ENCODE measurements around the gene MS4A4A. TPM values are rescaled to one million over a fixed set of nuclear protein-coding genes. Genes with fewer than 3 reads are reported as not detected.

Gene MS4A4A
- total and polyA plus RNA-seq, 2 of the 4 experiments (the other 2 are of a cell fraction) = not detected

DNA sequence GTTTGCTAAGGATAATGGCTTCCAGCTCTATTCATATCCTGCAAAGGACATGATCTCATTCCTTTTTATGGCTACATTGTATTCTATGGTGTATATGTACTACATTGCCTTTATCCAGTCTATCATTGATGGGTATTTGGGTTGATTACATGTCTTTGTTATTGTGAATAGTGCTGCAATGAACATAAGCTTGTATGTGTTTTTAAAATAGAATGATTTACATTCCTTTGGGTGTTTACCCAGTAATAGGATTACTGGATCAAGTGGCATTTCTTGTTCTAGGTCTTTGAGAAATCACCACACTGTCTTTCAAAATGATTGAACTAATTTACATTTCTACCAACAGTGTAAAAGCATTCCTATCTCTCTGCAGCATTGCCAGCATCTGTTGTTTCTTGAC lies 40.6 kb downstream of the MS4A4A start:
- Histone ChIP-seq H2BK15ac (ENCODE audit: low read depth, low read length) (no peak overlapping the region), H3K9me3 (ENCODE audit: control insufficient read depth, insufficient read depth, low read length) (peaks cover 14% of the 10 kb centered on the region), H2AFZ (replicated peaks; ENCODE audit: low read length, poor library complexity) (no peak overlapping the region), H2BK5ac (ENCODE audit: low read depth, low read length, poor library complexity, severe bottlenecking) (no peak overlapping the region), H3K18ac (ENCODE audit: low read depth, low read length) (no peak overlapping the region), H3K56ac (ENCODE audit: extremely low read depth, insufficient read depth, low read length) (no peak overlapping the region), H2BK120ac (ENCODE audit: low read depth, low read length) (no peak overlapping the region), H3K4me1 (ENCODE audit: control insufficient read depth, insufficient read depth, low read length) (no peaks in the 10 kb centered on the region), H4K5ac (ENCODE audit: low read depth, low read length) (no peak overlapping the region), H4K8ac (ENCODE audit: low read depth in 2 of 2, low read length in 2 of 2) (no peak overlapping the region), H3K4me3 (ENCODE audit: insufficient read depth, low read depth, low read length) (no peak overlapping the region), H3K27me3 (ENCODE audit: control insufficient read depth, insufficient read depth, low read length) (no peaks in the 10 kb centered on the region), H3K27ac (ENCODE audit: insufficient read depth, low read length) (no peak overlapping the region), H2BK20ac (ENCODE audit: low read depth, low read length) (no peak overlapping the region), H3K4me2 (ENCODE audit: low read depth, low read length) (no peak overlapping the region), H4K20me1 (ENCODE audit: insufficient read depth, low read length) (no peaks in the 10 kb centered on the region), H3K36me3 (ENCODE audit: control insufficient read depth, insufficient read depth, low read length) (no peaks in the 10 kb centered on the region), H2AK9ac (replicated peaks; ENCODE audit: low read depth, low read length, poor library complexity) (no peak overlapping the region), H3K23ac (ENCODE audit: low read depth, low read length) (no peak overlapping the region), H3K14ac (replicated peaks; ENCODE audit: low read depth, low read length) (no peak overlapping the region), H3K9me1 (ENCODE audit: insufficient read depth, low read length) (no peaks in the 10 kb centered on the region), H3K79me1 (ENCODE audit: low read depth in 1 of 2, low read length in 2 of 2) (no peaks in the 10 kb centered on the region), H3K4ac (ENCODE audit: low read depth, low read length) (no peak overlapping the region), H2AK5ac (ENCODE audit: low read depth, low read length) (no peak overlapping the region), H4K91ac (ENCODE audit: insufficient read depth, low read depth, low read length) (no peak overlapping the region), H3K9ac (ENCODE audit: low read depth, low read length) (no peak overlapping the region)
- intact Hi-C loops (cut with micrococcal nuclease) (no loop called here), dilution Hi-C loops (cut with HindIII; ENCODE audit: low sequenced_read_pairs, unreplicated experiment) (no loop called here), in situ Hi-C loops (cut with MboI; ENCODE audit: low sequenced_read_pairs) (loop anchor here (10.0 kb wide), 1 partner anchor 46 kb away; no protein-coding TSS in a partner anchor)
- no peak for ATAC-seq (ENCODE audit: low read depth)
- POLR2A ChIA-PET (ENCODE audit: unreplicated experiment) = no interaction called here
- no peak for DNase-seq
- no TSS peak for BruUV-seq (replicated peaks)
- CTCF ChIA-PET = no interaction called here
- TF ChIP-seq NFE2L2 (IDR thresholded peaks at IDR 0.05; ENCODE audit: low read depth, low read length) (no peak), RFX5 (IDR thresholded peaks at IDR 0.05; ENCODE audit: low read depth, low read length) (no peak), MAZ (IDR thresholded peaks at IDR 0.05; ENCODE audit: borderline replicate concordance, low read depth, low read length) (no peak), FOS (IDR thresholded peaks at IDR 0.05; ENCODE audit: low read depth, low read length) (no peak), CHD1 (IDR thresholded peaks at IDR 0.05; ENCODE audit: low read depth, low read length) (no peak)
- TF ChIP-seq, protein P1, sequence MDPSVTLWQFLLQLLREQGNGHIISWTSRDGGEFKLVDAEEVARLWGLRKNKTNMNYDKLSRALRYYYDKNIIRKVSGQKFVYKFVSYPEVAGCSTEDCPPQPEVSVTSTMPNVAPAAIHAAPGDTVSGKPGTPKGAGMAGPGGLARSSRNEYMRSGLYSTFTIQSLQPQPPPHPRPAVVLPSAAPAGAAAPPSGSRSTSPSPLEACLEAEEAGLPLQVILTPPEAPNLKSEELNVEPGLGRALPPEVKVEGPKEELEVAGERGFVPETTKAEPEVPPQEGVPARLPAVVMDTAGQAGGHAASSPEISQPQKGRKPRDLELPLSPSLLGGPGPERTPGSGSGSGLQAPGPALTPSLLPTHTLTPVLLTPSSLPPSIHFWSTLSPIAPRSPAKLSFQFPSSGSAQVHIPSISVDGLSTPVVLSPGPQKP (IDR thresholded peaks at IDR 0.05; ENCODE audit: borderline replicate concordance, low read depth, low read length) = no peak
- TF ChIP-seq, protein P2, sequence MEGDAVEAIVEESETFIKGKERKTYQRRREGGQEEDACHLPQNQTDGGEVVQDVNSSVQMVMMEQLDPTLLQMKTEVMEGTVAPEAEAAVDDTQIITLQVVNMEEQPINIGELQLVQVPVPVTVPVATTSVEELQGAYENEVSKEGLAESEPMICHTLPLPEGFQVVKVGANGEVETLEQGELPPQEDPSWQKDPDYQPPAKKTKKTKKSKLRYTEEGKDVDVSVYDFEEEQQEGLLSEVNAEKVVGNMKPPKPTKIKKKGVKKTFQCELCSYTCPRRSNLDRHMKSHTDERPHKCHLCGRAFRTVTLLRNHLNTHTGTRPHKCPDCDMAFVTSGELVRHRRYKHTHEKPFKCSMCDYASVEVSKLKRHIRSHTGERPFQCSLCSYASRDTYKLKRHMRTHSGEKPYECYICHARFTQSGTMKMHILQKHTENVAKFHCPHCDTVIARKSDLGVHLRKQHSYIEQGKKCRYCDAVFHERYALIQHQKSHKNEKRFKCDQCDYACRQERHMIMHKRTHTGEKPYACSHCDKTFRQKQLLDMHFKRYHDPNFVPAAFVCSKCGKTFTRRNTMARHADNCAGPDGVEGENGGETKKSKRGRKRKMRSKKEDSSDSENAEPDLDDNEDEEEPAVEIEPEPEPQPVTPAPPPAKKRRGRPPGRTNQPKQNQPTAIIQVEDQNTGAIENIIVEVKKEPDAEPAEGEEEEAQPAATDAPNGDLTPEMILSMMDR (conservative IDR thresholded peaks at IDR 0.05; ENCODE audit: low read depth, low read length) = no peak

All from IMR-90 (cell line).